Progenitor cell of endocrine pancreas (in vitro differentiated cells): ENCODE measurements around the gene CMPK2. TPM values are rescaled to one million over a fixed set of nuclear protein-coding genes. Genes with fewer than 3 reads are reported as not detected.
"Not testable (repeated sequence)": the region's sequence is repeated elsewhere in the genome, so short reads cannot be mapped to it uniquely, and the experiment has no call there.

Experiments used
- DNase-seq: peaks from one replicate; pipeline ENCODE4 v3.0.0; 2021; ENCODE audit warnings: low spot score; ENCODE audit not compliant: unreplicated experiment
- H3K27ac Mint-ChIP-seq: 2 replicates; pipeline ENCODE4 v1.8.0; 2021; ENCODE audit warnings: mild to moderate bottlenecking, moderate library complexity, mixed read lengths
- H3K27me3 Mint-ChIP-seq: 2 replicates; pipeline ENCODE4 v1.8.0; 2021; ENCODE audit warnings: mixed read lengths
- H3K36me3 Mint-ChIP-seq: 2 replicates; pipeline ENCODE4 v1.8.0; 2022; ENCODE audit warnings: mixed read lengths; ENCODE audit not compliant: insufficient read depth
- H3K4me1 Mint-ChIP-seq: 2 replicates; pipeline ENCODE4 v1.8.0; 2021; ENCODE audit warnings: low read depth, mixed read lengths
- H3K4me3 Mint-ChIP-seq: 2 replicates; pipeline ENCODE4 v1.8.0; 2021; ENCODE audit warnings: low read depth, mild to moderate bottlenecking, moderate library complexity, mixed read lengths
- H3K9me3 Mint-ChIP-seq: 2 replicates; pipeline ENCODE4 v1.8.0; 2021; ENCODE audit warnings: low read depth, mixed read lengths
- CTCF ChIP-seq: fragments of 200-600 bp; sonication (generic); IDR thresholded peaks from one replicate; pipeline ENCODE4 v1.5.0; 2021; ENCODE audit warnings: antibody characterized with exemption, mild to moderate bottlenecking; ENCODE audit not compliant: unreplicated experiment
- total RNA-seq: library from RNA; stranded (reverse); gene quantifications from 2 replicates; pipeline ENCODE4 v1.2.1, GENCODE V29; 2021

Gene CMPK2
- total RNA-seq, 1 donor from 2014 or later: 3.4 TPM

- H3K9me3 Mint-ChIP-seq: no peaks in the 10 kb centered on the region
- H3K4me1 Mint-ChIP-seq: no peaks in the 10 kb centered on the region
- no peak for DNase-seq
- TF ChIP-seq CTCF: no peak
- no peaks in the 10 kb centered on the region for H3K36me3 Mint-ChIP-seq
- peaks cover 22% of the 10 kb centered on the region for H3K27me3 Mint-ChIP-seq
- H3K27ac Mint-ChIP-seq: no peak overlapping the region
- H3K4me3 Mint-ChIP-seq: no peak overlapping the region
These were observed 44.0 kb upstream of the CMPK2 start for GRCh38 chr2:6909431-6910385.

- Mint-ChIP-seq H3K4me1 (no peaks in the 10 kb centered on the region), H3K36me3 (no peaks in the 10 kb centered on the region), H3K27me3 (peaks cover 13% of the 10 kb centered on the region), H3K9me3 (peaks cover 3% of the 10 kb centered on the region), H3K4me3 (no peak overlapping the region), H3K27ac (no peak overlapping the region)
- no peak for DNase-seq
- no peak for TF ChIP-seq CTCF
These were observed 42.6 kb upstream of the CMPK2 start for GRCh38 chr2:6908291-6908690.

- Mint-ChIP-seq H3K9me3 (peaks cover 19% of the 10 kb centered on the region), H3K36me3 (peaks cover 3% of the 10 kb centered on the region), H3K4me1 (no peaks in the 10 kb centered on the region), H3K27ac (no peak overlapping the region), H3K27me3 (peaks cover 7% of the 10 kb centered on the region), H3K4me3 (no peak overlapping the region)
- DNase-seq: no peak
- TF ChIP-seq CTCF: no peak
These were observed 40.5 kb upstream of the CMPK2 start for GRCh38 chr2:6906165-6906741.

GRCh38 chr2:6905668-6906067 lies 40.0 kb upstream of the CMPK2 start:
- Mint-ChIP-seq H3K36me3 (peaks cover 3% of the 10 kb centered on the region), H3K4me1 (no peaks in the 10 kb centered on the region), H3K27ac (no peak overlapping the region), H3K27me3 (peaks cover 5% of the 10 kb centered on the region), H3K4me3 (no peak overlapping the region), H3K9me3 (peaks cover 19% of the 10 kb centered on the region)
- TF ChIP-seq CTCF: no peak
- DNase-seq: no peak

- not testable (repeated sequence) for H3K4me1 Mint-ChIP-seq, H3K27me3 Mint-ChIP-seq, DNase-seq, H3K27ac Mint-ChIP-seq, H3K36me3 Mint-ChIP-seq, H3K4me3 Mint-ChIP-seq
- H3K9me3 Mint-ChIP-seq: peaks cover 28% of the 10 kb centered on the region
These were observed 36.9 kb upstream of the CMPK2 start for GRCh38 chr2:6902581-6902980.
